GM23338 (cell line): ENCODE results near the gene CANX.
"Not testable (repeated sequence)": the region's sequence is repeated elsewhere in the genome, so short reads cannot be mapped to it uniquely, and the experiment has no call there.

Experiments used
- CTCF ChIP-seq, 2 experiments: fragments of 200-600 bp in 1 of 2; sonication (generic) in 1 of 2; conservative IDR thresholded peaks; 2 replicates each; pipeline versions ENCODE4 v1.5.1 to v1.6.1; 2016 to 2017; ENCODE audit warnings: antibody characterized with exemption in 2 of 2, low read depth in 2 of 2, mild to moderate bottlenecking in 2 of 2, moderate library complexity in 1 of 2
- POLR2AphosphoS5 ChIP-seq: IDR thresholded peaks from 2 replicates; pipeline ENCODE4 v1.6.1; 2016; ENCODE audit warnings: antibody characterized with exemption, low read depth

DNA sequence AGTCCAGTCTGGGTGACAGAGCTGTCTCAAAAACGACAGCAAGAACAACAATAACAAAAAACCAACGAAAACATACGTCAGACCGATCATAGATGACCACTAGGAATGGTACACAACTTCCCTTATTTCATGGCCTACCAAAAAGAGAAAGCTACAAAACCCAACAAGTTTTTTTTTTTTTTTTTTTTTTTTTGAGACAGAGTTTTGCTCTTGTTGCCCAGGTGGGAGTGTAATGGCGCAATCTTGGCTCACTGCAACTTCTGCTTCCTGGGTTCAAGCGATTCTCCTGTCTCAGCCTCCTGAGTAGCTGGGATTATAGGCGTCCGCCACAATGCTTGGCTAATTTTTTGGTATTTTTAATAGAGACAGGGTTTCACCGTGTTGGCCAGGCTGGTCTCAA, 9.6 kb upstream of the CANX start:
- TF ChIP-seq POLR2AphosphoS5; CTCF (conservative IDR thresholded peaks at IDR 0.05; ENCODE audit: low read depth in 2 of 2): not testable (repeated sequence)
